NCI-H2196 (cell line): ENCODE data around the gene JMJD7.
A peak's percentile ranks its signal among the peaks of the same experiment; 100 is the strongest.

Experiments
- DNase-seq: peaks from one replicate; lab custom pipeline; 2025; ENCODE audit not compliant: unreplicated experiment; lab: John Stamatoyannopoulos, UW

The JMJD7 gene

DNA sequence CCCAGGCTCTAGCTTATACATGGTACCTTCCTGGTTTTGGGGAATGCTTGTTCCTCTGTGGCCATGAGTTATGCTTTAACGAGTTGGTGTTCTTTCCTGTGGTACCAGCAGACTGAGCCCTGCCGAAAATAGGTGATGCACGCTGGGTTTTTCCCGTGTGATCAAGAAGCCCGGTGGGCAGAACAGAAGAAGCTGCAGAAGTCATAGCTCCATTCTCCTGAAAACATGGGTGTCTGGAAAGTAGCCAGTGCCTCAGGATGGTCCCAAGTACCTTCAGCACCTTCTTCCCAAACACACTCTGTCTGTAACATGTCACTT is 28.4 kb upstream of the JMJD7 start:
- DNase-seq = no peak

DNA sequence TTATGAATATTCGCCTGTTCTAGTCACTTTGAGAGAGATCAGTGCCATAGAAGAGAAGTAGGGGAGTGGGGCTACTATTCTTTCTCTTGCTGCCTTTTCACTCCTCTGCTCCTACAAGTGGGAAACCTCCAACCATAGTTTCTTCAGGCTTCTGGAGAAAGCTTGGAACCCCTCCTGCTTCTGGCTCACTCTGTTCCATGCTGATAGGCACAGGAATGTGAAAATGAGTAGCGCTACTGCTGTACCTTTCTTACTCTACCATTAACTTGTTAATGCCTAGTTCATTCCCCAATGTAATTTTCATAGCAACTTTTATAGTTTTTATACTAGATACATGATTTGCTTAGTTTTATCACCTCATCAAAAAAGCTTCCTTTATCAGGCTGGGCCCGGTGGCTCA is 26.7 kb upstream of the JMJD7 start:
- no peak for DNase-seq

DNA sequence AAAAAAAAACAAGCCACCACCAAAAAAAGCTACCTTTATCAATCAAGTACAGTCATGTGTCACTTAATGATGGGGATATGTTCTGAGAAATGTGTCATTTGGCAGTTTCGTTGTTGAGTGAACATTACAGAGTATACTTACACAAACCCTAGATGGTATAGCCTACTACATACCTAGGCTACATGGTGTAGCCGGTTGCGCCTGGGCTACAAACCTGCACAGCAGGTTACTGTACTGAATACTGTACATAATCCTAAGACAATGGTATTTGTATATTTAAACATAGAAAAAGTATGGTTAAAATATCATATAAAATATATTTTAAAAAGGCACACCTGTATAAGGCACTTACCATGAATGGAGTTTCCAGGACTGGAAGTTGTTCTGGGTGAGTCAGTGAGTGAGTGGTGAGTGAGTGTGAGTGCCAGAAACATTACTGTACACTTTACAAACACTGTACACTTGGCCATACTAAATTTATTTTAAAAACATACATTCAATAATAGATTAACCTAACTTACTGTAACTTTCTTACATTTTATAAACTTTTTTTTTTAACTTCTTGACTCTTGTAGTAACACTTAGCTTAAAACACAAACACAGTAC is 25.9 kb upstream of the JMJD7 start:
- DNase-seq = no peak

DNA sequence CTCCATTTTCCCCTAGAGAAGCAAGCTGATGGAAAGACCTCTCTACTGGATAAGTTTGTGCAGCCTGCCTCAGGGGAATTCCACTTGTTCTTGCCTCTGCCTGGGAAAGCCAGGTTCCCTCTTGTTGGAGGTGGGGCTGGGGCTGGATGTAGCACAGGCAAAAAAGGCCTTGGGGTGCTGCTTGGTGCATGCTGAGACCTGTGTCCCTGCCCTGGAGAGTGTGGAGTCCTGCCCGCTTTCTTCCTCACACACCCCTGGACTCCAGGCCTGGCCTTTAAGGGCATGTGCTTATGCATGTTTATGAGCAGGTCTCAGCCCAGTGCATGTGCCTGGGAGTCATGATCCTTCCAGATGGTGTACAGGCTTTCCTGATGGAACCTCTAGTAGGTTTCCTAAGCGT is 23.5 kb upstream of the JMJD7 start:
- no peak for DNase-seq

DNA sequence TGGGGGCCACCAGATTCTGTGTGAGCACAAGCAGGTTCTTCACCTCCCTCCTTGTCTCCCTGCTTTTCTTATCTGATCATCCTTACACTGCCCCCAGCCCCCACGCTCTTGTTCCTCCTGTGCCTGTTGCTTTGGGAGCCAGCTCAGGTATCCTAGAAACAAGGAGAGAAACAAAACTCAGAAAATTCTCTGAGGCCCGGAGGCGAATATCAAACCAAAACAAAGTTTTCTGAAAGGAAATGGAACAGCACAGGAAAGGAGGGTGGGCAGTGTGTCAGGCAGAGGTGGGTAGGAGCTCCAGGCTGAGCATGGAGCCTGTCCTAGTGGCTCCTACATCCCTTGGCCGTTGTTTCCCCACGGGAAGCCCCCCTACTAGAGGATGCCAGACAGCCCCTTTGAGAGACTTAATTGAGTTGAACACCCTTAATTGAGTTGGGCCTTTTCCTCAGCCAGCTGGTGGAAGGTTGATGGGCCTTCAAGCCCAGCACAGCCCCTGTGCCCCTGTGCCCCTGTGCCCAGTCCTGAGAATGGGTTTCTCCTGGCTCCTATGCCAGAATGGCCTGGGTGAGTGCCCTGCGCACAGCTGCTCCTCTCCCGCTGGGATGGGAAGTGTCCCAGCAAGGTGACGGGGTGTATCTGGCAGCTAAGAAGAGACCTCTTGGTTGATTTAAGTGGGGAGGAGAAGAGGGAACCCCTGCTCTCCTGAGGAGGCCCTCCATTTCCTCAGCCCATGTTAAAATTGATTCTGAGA is 22.8 kb upstream of the JMJD7 start:
- no peak for DNase-seq

DNA sequence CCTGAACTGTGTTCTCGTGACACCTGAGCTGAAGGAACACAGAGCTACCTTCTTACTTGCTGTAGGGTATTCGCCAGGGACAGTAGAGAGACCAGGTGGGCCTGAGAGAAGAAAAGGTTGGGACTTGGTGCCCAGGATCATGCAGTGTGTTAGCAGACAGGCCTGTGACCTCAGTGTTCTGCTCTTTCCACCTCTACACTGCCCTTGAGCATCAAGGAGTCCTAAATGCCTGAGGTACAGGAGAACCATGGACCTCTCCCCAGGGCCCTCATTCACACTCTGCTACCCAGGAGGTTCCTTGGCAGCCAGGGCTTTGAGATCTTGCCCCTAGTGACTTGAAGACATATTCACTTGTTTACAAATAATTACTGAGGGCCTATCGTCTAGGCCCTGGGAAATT is 22.2 kb upstream of the JMJD7 start:
- no peak for DNase-seq

DNA sequence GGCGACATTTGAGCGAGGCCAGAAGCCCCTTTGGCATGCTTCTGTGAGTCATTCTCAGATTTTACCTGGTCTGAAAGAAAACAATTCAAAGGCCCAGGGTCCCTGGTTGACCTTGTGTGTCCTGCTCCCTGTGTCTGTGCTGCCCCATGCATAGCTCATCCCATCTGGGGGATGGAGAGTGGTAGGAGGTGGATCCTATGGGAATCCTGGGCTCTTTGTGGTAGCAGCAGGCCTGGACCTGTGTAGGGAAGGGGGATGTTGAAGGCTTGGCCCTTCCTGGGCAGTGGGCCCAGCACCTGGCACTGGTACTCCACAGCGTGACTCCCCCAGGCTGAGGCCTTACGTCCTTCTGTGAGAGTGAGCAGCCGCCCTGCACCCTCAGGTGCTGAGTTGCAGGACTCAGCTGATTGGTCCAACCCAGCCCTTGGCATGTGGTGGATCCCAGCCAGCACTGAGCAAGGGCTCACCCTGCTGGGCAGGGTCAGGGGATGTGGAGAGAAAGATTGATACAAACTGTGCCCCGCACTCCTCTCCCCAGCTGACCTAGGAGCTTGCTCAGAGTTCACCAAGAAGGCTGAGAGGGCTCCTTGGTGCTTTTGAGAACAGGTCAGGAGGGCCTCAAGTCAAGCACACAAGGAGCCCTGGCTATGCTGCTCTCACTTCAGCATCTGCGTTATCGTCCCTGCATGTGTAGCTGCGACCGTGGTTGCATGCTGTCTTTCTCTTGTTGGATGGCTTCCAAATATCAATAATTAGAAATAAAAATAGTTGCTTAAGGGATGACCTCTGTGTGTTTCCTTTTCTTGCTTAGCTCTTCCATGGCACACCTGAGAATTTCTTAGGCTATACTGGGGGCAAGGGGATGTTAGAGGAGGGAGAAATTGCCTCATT is 21.4 kb upstream of the JMJD7 start:
- peak; percentile 25 for DNase-seq

DNA sequence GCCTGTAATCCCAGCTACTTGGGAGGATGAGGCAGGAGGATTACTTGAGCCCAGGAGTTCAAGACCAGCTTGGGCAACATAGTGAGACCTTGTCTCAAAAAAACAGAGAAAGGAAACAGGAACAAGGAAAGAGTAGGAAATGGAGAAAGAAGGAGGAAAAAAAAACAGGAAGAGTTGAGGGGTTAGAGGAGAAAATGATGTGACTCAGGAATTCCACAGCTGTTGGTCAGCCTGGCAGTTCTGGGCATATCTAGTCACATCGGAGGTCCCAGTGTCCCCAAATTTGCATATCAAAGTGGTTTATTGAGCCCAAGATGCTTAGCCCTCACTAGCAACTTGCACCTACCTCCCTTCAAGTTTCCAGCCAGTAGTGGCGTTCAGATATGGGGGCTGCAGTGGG is 18.8 kb upstream of the JMJD7 start:
- no peak for DNase-seq

DNA sequence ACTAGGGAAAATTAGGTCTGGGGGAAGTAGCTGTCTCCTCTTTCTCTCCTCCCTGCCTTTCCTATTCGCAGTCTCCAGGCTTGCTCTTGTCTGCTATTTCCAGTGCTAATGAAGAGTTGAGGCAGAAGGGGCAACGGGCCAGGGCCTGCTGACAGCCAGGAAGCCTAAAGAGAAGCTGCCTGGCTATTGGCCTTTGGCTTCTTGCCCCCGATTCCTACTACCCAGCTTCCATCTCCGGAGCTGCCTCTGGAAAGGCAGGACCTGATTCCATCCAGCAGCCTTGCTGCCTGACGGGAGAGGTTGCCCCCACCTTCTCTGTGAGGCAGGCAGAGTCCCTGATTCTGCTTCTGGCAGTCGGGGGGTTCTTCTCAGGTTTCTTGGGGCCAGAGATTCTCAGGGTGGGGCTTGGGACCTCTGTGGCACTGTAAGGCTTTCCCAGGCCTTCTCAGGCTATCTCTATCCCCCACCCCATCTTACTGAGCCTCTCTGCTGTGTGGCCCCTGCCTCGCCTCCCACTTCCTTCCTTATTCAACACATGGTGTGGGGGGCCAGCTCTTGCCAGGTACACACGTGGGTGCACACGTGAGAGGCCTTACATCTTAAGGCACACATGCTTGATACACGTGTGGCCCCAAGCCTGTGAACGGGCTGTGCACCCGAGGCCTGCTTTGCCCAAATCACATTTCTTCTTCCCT is 18.2 kb upstream of the JMJD7 start:
- no peak for DNase-seq

DNA sequence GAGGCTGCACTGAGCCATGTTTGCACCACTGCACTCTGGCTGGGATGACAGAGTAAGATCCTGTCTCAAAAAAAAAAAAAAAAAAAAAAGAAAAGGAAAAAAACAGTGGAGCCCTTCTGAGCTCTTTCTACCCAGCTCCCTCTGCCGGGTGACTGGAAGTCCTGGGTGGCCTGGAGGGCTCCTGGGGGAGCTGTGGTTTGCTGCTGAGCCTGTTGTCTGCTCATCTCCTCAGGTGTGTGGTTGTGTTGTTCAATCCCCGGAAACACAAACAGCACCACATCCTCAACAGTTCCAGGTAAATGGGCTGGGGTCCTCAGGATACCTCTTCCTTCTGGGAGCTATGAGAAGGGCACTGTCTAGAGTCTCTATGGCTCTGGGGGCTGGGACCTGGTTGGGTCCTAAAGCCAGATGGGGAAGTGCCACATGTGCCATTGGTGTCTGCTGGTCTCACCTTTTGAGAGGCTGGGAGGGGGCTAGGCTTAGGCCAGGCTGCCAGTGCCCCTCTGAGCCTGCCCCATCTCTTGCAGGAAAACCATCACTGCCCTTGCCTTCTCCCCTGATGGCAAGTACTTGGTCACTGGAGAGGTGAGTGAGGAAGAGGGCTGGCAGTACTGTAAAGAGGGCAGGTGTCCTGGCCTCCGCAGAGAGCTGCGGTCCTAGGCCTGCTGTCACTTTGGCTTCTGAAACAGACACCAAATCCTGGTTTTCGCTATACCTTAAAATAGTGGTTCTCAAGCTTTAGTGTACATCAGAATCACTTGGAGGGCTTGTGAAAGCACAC is 17.1 kb upstream of the JMJD7 start:
- DNase-seq = no peak

DNA sequence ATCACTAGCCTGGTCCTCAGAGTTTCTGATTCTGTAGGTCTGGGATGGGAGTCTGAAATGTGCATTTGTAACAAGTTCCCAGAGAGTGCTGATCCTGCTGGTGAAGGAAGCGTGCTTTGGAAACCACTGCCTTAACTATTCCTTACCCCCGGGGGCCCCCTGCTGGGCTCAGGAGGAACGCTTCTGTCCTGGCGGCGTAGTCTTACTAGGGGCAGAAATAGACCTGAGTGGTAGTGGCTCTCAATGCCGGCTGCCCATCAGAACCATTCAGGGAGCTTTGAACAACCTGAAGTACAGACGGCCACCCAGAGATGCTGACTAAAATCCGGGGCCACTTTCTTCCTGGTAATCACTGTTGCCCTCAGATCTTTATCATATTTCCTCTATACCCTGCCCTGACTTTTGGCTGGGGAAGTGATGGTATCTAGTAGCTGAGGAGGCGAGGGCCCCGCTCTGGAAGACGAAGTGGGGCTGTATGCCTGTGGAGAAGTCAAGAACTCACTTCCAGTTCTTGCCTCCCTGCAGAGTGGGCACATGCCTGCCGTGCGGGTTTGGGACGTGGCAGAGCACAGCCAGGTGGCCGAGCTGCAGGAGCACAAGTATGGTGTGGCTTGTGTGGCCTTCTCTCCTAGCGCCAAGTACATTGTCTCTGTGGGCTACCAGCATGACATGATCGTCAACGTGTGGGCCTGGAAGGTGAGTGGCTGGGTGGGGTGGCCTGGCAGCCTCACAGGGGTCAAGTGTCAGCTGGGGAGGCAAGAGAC is 16.3 kb upstream of the JMJD7 start:
- peak; percentile 39 for DNase-seq

DNA sequence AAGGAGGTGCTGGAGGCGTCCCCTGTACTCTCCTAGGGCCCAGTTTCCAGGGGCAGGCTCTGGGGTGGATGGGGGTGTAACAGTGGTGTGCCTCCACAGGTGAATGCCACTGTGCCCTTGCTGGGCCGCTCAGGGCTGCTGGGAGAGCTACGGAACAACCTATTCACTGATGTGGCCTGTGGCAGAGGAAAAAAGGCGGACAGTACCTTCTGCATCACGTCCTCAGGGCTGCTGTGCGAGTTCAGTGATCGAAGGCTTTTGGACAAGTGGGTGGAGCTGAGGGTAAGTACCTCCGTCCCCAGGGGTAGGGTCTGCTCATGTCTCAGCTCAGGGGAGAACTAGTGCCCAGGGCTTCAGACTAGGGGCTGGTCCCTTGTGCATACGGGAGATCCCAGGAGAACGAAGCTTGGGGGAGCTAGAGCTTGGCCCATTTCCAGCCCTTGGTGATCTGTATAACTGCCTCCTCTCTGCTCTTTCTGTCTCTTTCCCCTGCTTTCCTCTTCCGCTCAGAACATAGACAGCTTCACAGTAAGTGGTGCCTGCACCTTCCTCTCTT is 15.0 kb upstream of the JMJD7 start:
- DNase-seq = no peak

DNA sequence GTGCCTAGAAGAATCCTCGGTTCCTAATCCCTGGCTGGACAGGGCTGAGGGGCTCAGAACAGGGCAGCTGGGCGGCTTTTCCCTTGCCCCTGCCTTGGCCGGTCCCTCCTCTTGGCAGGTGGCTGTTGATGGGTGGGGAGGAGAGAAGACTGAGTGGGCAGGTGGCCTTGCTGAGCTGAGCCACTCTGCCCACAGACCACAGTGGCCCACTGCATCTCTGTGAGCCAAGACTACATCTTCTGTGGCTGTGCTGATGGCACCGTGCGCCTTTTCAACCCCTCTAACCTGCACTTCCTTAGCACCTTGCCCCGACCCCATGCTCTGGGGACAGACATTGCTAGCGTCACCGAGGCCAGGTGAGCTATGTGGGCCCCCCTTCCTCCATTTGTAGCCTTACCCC is 14.5 kb upstream of the JMJD7 start:
- no peak for DNase-seq

DNA sequence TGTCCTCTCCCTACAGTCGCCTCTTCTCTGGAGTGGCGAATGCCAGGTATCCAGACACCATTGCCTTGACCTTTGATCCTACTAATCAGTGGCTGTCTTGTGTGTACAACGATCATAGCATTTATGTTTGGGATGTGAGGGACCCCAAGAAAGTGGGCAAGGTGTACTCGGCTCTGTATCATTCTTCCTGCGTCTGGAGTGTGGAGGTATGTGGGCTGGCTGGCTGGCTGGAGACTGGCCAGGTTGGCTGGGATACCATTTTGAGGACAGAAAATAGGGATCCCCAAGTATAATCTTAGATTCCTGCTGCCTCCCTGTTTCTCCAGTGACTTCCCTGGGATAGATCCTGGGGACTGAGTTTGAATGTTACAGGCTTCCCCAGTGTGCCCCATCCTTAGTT is 13.4 kb upstream of the JMJD7 start:
- DNase-seq = no peak

DNA sequence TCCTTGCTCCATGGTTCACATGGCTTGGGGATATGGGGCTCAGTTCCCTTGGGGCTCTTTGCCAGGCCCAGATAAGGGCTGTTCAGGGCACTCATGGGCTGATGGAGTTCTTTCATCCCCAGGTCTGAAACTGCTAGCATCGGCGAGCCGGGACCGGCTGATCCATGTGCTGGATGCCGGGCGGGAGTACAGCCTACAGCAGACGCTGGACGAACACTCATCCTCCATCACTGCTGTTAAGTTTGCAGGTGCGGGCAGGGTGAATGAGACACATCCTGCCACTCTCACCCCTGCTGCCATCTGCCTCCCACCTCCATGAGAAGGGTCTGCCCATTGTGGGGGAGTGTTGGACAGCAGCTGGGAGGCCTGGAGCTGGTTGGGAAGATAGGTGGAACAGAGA is 11.1 kb upstream of the JMJD7 start:
- no peak for DNase-seq

DNA sequence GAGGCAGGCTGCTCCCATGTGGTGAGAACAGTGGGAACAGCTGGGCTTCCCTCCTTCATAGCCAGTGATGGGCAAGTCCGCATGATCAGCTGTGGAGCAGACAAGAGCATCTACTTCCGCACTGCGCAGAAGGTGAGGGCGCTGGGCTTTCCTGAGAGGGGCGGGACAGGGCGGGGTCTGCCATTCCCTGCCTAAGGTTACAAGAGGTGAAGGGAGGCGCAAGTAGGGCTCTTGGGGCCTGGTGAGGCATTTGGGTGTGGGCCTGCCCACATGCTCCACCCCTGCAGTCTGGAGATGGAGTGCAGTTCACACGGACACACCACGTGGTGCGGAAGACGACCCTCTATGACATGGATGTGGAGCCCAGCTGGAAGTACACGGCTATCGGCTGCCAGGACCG is 10.6 kb upstream of the JMJD7 start:
- no peak for DNase-seq

DNA sequence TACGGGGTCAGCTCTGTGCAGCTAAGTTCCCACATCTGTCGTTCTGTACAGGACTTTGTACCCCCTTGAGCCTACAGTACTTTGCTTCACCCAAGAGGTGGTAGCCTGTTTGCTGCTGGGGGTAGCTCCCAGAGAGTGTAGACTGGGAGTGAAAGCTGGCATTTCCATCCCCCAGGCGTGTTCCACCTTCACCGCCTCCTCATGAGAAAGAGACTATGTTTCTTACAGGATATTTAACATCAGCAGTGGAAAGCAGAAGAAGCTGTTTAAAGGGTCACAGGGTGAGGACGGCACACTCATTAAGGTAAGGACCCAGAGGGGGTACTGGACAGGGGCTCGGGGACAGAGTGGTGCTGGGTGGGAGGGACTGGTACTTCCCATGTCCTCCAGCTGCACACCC is 10.1 kb upstream of the JMJD7 start:
- no peak for DNase-seq

DNA sequence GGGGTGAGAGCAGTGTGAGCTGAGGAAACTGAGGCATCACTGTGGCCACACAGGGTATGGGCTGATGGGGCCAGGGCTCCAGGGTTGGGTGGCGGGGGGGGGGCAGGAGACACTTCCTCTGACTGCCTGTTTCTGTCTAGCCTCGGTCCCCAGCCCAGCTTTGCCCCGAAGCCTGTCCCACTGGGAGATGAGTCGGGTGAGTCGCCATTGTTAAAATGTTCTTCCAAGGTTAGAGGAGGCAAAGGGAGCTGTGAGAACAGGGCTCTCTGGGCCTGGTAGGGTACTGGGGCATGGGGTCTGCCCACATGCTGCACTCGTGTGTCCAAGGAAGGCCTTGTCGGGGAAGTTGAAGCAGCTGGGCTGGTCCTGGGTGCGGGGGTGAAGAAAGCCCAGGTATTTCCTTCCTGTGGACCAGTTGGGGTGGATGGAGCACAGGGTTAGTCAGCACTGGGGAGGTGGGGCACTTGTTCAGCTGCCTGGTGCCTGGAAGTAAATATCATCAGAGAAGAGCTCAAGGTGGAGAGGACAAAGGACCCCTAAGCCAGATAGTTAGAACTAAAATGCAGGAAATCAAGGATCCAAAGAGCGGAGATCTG is 8.3 kb upstream of the JMJD7 start:
- no peak for DNase-seq

DNA sequence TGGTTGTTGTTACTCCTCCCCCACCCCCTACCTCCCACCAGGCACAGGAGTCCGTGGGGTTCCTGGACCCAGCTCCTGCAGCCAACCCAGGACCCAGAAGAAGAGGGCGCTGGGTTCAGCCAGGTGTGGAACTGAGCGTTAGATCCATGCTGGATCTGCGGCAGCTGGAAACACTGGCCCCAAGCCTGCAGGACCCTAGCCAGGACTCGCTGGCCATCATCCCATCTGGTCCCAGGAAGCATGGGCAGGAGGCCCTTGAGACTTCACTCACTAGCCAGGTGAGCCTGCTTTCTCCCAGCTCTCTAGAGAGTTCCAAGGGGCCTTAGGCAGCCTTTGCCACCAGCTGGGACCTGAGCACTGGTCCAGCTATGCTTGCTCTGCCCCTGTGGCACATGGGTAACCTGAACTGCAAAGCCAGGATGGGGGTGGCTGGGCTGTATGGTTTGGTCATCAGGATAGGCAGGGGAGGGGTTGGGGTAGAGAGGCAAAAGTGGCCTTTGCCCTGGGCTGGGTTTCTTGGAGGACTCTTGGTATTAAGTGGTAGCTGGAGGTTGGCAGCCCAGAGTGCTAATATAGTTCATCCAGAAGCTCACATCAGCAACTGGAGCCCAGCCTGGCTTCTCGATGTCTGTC is 7.0 kb upstream of the JMJD7 start:
- DNase-seq = peak; percentile 41
